Measurements from ENCODE around the gene EXOC7. TPM values are rescaled to one million over a fixed set of nuclear protein-coding genes. Genes with fewer than 3 reads are reported as not detected.

EXOC7 gene
- total RNA-seq, 2 donors from 2014 or later, result 85.0 to 91.9 TPM

- no peak for ATAC-seq
- H3K9me3 Mint-ChIP-seq, result no peaks in the 10 kb centered on the region
- DNase-seq (ENCODE audit: low spot score in 2 of 2), result no peak
- peak overlapping the region; percentile 22 to 94 for H3K27ac Mint-ChIP-seq
- H3K36me3 Mint-ChIP-seq, result peaks cover 11 to 18% of the 10 kb centered on the region in 2 donors
Measured at GRCh38 chr17:76104896-76105231, 1.3 kb upstream of the EXOC7 start.

- Mint-ChIP-seq H3K36me3 (peaks cover 13 to 18% of the 10 kb centered on the region in 2 donors), H3K27ac (peak overlapping the region; percentile 22 to 94), H3K9me3 (no peaks in the 10 kb centered on the region)
- no peak for ATAC-seq
- no peak for DNase-seq (ENCODE audit: low spot score in 2 of 2)
Measured at GRCh38 chr17:76104140-76104895, 731 bp upstream of the EXOC7 start.

GRCh38 chr17:76102944-76103273 lies 678 bp downstream of the EXOC7 start:
- ATAC-seq (no peak), DNase-seq (ENCODE audit: low spot score in 2 of 2) (no peak)
- H3K9me3 Mint-ChIP-seq, result no peaks in the 10 kb centered on the region
- H3K36me3 Mint-ChIP-seq, result peaks cover 16 to 18% of the 10 kb centered on the region in 2 donors
- H3K27ac Mint-ChIP-seq, result peak overlapping the region; percentile 94 to 98

GRCh38 chr17:76097716-76098295 lies 5.8 kb downstream of the EXOC7 start:
- Mint-ChIP-seq H3K27ac (no peak overlapping the region), H3K36me3 (peaks cover 11 to 12% of the 10 kb centered on the region in 2 donors), H3K9me3 (no peaks in the 10 kb centered on the region)
- DNase-seq (ENCODE audit: low spot score in 2 of 2) (no peak), ATAC-seq (no peak)

- peak overlapping the region in 1 of 2 donors; percentile 15 for H3K27ac Mint-ChIP-seq
- ATAC-seq (no peak), DNase-seq (ENCODE audit: low spot score in 2 of 2) (no peak)
- no peaks in the 10 kb centered on the region for H3K9me3 Mint-ChIP-seq
- peaks cover 4 to 12% of the 10 kb centered on the region in 2 donors for H3K36me3 Mint-ChIP-seq
Measured at GRCh38 chr17:76095943-76096342, 7.6 kb downstream of the EXOC7 start.

GRCh38 chr17:76094046-76094445 lies 9.5 kb downstream of the EXOC7 start:
- H3K36me3 Mint-ChIP-seq, result peaks cover 4 to 7% of the 10 kb centered on the region in 2 donors
- no peak for ATAC-seq
- no peaks in the 10 kb centered on the region for H3K9me3 Mint-ChIP-seq
- H3K27ac Mint-ChIP-seq, result peak overlapping the region in 1 of 2 donors; percentile 29
- no peak for DNase-seq (ENCODE audit: low spot score in 2 of 2)

GRCh38 chr17:76092526-76093413 lies 10.8 kb downstream of the EXOC7 start:
- peaks cover 2 to 4% of the 10 kb centered on the region in 2 donors for H3K36me3 Mint-ChIP-seq
- no peaks in the 10 kb centered on the region for H3K9me3 Mint-ChIP-seq
- ATAC-seq (no peak), DNase-seq (ENCODE audit: low spot score in 2 of 2) (no peak)
- H3K27ac Mint-ChIP-seq, result peak overlapping the region in 1 of 2 donors; percentile 29

GRCh38 chr17:76091526-76092286 lies 11.9 kb downstream of the EXOC7 start:
- no peak for DNase-seq (ENCODE audit: low spot score in 2 of 2)
- peak; percentile 48 to 50 for ATAC-seq
- H3K27ac Mint-ChIP-seq, result peak overlapping the region; percentile 78 to 88
- no peaks in the 10 kb centered on the region for H3K9me3 Mint-ChIP-seq
- H3K36me3 Mint-ChIP-seq, result peaks cover 0 to 4% of the 10 kb centered on the region in 2 donors

GRCh38 chr17:76090517-76091129 lies 13.0 kb downstream of the EXOC7 start:
- ATAC-seq, result no peak
- Mint-ChIP-seq H3K36me3 (no peaks in the 10 kb centered on the region), H3K27ac (peak overlapping the region in 1 of 2 donors; percentile 72)

GRCh38 chr17:76089680-76090516 lies 13.7 kb downstream of the EXOC7 start:
- DNase-seq (ENCODE audit: low spot score in 2 of 2) (no peak), ATAC-seq (no peak)
- Mint-ChIP-seq H3K9me3 (no peaks in the 10 kb centered on the region), H3K27ac (peak overlapping the region in 1 of 2 donors; percentile 9), H3K36me3 (no peaks in the 10 kb centered on the region)

More at GRCh38 chr17:76090517-76091129, 13.0 kb downstream of the EXOC7 start:
- no peak for DNase-seq (ENCODE audit: low spot score in 2 of 2)
- no peaks in the 10 kb centered on the region for H3K9me3 Mint-ChIP-seq

- H3K27ac Mint-ChIP-seq, result peak overlapping the region in 1 of 2 donors; percentile 23
- ATAC-seq (no peak), DNase-seq (ENCODE audit: low spot score in 2 of 2) (no peak)
- no peaks in the 10 kb centered on the region for H3K9me3 Mint-ChIP-seq
- no peaks in the 10 kb centered on the region for H3K36me3 Mint-ChIP-seq
Measured at GRCh38 chr17:76088868-76089576, 14.6 kb downstream of the EXOC7 start.

- DNase-seq (ENCODE audit: low spot score in 2 of 2) (no peak), ATAC-seq (peak in 1 of 2 donors; percentile 20)
- Mint-ChIP-seq H3K9me3 (no peaks in the 10 kb centered on the region), H3K27ac (peak overlapping the region in 1 of 2 donors; percentile 50), H3K36me3 (no peaks in the 10 kb centered on the region)
Measured at GRCh38 chr17:76088041-76088867, 15.3 kb downstream of the EXOC7 start.

GRCh38 chr17:76087531-76087930 lies 16.1 kb downstream of the EXOC7 start:
- H3K9me3 Mint-ChIP-seq, result no peaks in the 10 kb centered on the region
- no peak for ATAC-seq
- H3K27ac Mint-ChIP-seq, result peak overlapping the region in 1 of 2 donors; percentile 50
- DNase-seq (ENCODE audit: low spot score in 2 of 2), result no peak
- no peaks in the 10 kb centered on the region for H3K36me3 Mint-ChIP-seq

GRCh38 chr17:76086384-76086783 lies 17.2 kb downstream of the EXOC7 start:
- H3K27ac Mint-ChIP-seq, result peak overlapping the region in 1 of 2 donors; percentile 26
- DNase-seq (ENCODE audit: low spot score in 2 of 2), result no peak
- H3K9me3 Mint-ChIP-seq, result no peaks in the 10 kb centered on the region
- ATAC-seq, result no peak
- H3K36me3 Mint-ChIP-seq, result no peaks in the 10 kb centered on the region

Data from activated naive CD4-positive, alpha-beta T cell treated with anti-CD3 and anti-CD28 coated beads, Interleukin-2, amount 50 U/mL, for 72 hours (primary cell).